K562 (cell line): ENCODE measurements around the gene COA5. TPM values are rescaled to one million over a fixed set of nuclear protein-coding genes. Genes with fewer than 3 reads are reported as not detected.

Source experiments
- ATAC-seq: fragments of 200-7000 bp; cut with Tn5 transposase; 3 replicates; pipeline ENCODE4 v1.9.1; 2020; ENCODE audit warnings: moderate library complexity
- BruUV-seq: library from RNA; stranded (reverse); fragments of 400-500 nt; replicated peaks from 2 replicates; lab custom pipeline; 2021; lab: Mats Ljungman, UMichigan
- CTCF ChIA-PET: fragments of 300-600 bp; formaldehyde crosslinking; extraction: SDS; loops from one replicate; lab custom pipeline; 2021; ENCODE audit warnings: low intra/inter-chr PET ratio; lab: Yijun Ruan, JAX
- POLR2A ChIA-PET: fragments of 300-600, 350-650 bp; sonication (Branson Sonifier 250); formaldehyde crosslinking; extraction: SDS; loops from one replicate; lab custom pipeline; 2021; ENCODE audit warnings: antibody characterized with exemption, inconsistent platforms; lab: Yijun Ruan, JAX
- DNase-seq, 4 experiments: peaks; one replicate each; pipeline versions ENCODE4 v3.0.0 to v3.0.0-alpha.2; 2011 to 2018; ENCODE audit warnings: low spot score in 3 of 4, mixed read lengths in 3 of 4; ENCODE audit errors: extremely low read depth in 1 of 4
- FAIRE-seq: peaks from 2 replicates; lab custom pipeline; 2011; peaks lifted over from hg19 to GRCh38; lab: Jason Lieb, UNC
- H2AFZ ChIP-seq: 2 replicates; pipeline ENCODE4 v1.6.0; 2011; ENCODE audit warnings: low read depth, low read length, control low read depth, inconsistent platforms
- H3K27ac ChIP-seq: fragments of 200-600 bp; 3 replicates; pipeline ENCODE4 v1.8.0; 2011; ENCODE audit warnings: low read depth, mild to moderate bottlenecking, control low read depth, inconsistent platforms, low read length, moderate library complexity, mixed read lengths; ENCODE audit errors: extremely low read depth
- H3K27me3 ChIP-seq, 2 experiments: fragments of 300-600 bp in 1 of 2; 2 replicates in 1 of 2; 3 replicates in 1 of 2; pipeline versions ENCODE4 v1.6.0 to v1.8.0; 2011; ENCODE audit warnings: inconsistent platforms in 2 of 2, low read length in 2 of 2, mild to moderate bottlenecking in 1 of 2, mixed read lengths in 1 of 2, moderate library complexity in 1 of 2; ENCODE audit not compliant: control insufficient read depth in 2 of 2, insufficient read depth in 2 of 2
- H3K36me3 ChIP-seq: fragments of 300-600 bp; 3 replicates; pipeline ENCODE4 v1.8.0; 2011; ENCODE audit warnings: mild to moderate bottlenecking, low read length, inconsistent platforms; ENCODE audit not compliant: control insufficient read depth, insufficient read depth
- H3K4me1 ChIP-seq, 2 experiments: fragments of 200-600 bp in 1 of 2; replicated peaks in 1 of 2; 2 replicates in 1 of 2; 3 replicates in 1 of 2; pipeline versions ENCODE4 v1.5.1 to v1.8.0; 2011; ENCODE audit warnings: inconsistent platforms in 2 of 2, low read length in 2 of 2, mild to moderate bottlenecking in 1 of 2, mixed read lengths in 1 of 2, moderate library complexity in 1 of 2; ENCODE audit not compliant: control insufficient read depth in 2 of 2, insufficient read depth in 2 of 2
- H3K4me2 ChIP-seq: 2 replicates; pipeline ENCODE4 v1.6.1; 2011; ENCODE audit warnings: low read length, control low read depth, inconsistent platforms, mixed read lengths; ENCODE audit not compliant: insufficient read depth
- H3K4me3 ChIP-seq: fragments of 200-600 bp; sonication (generic), shearing (Covaris generic); 2 replicates; pipeline ENCODE4 v1.5.1; 2016; ENCODE audit warnings: control low read depth, inconsistent platforms
- H3K79me2 ChIP-seq: fragments of 200-600 bp; 3 replicates; pipeline ENCODE4 v1.8.0; 2011; ENCODE audit warnings: low read length, inconsistent platforms; ENCODE audit not compliant: control insufficient read depth, insufficient read depth
- H3K9ac ChIP-seq, 2 experiments: 2 replicates each; pipeline versions ENCODE4 v1.6.0 to v1.6.1; 2011; ENCODE audit warnings: low read depth in 2 of 2, low read length in 2 of 2, control low read depth in 1 of 2, inconsistent platforms in 1 of 2, mild to moderate bottlenecking in 1 of 2, mixed read lengths in 1 of 2; ENCODE audit not compliant: insufficient read depth in 1 of 2
- H3K9me1 ChIP-seq: one replicate; pipeline ENCODE4 v1.6.0; 2011; ENCODE audit warnings: inconsistent platforms, mild to moderate bottlenecking, low read length, moderate library complexity; ENCODE audit not compliant: control insufficient read depth, insufficient read depth
- H3K9me3 ChIP-seq: replicated peaks from 2 replicates; pipeline ENCODE4 v1.5.1; 2011; ENCODE audit warnings: low read depth, low read length, inconsistent platforms; ENCODE audit not compliant: control insufficient read depth, insufficient read depth
- H4K20me1 ChIP-seq: replicated peaks from 2 replicates; pipeline ENCODE4 v1.6.1; 2011; ENCODE audit warnings: low read length, inconsistent platforms, mixed read lengths; ENCODE audit not compliant: control insufficient read depth, insufficient read depth
- BRCA1 ChIP-seq, 2 experiments: fragments of 450-650 bp in 1 of 2; sonication (generic) in 1 of 2; formaldehyde crosslinking in 1 of 2; IDR thresholded peaks; 2 replicates each; pipeline versions ENCODE4 v1.5.0 to v1.6.1; 2017 to 2020; ENCODE audit warnings: mild to moderate bottlenecking in 1 of 2, missing genetic modification reagents in 1 of 2
- ELF1 ChIP-seq: fragments of 200-800 bp; sonication (Bioruptor generic); IDR thresholded peaks from 2 replicates; pipeline ENCODE4 v1.6.1; 2016; ENCODE audit warnings: missing genetic modification characterization, missing compliant biosample characterization
- EP400 ChIP-seq: fragments of 450-650 bp; IDR thresholded peaks from 2 replicates; pipeline ENCODE4 v1.6.1; 2017; ENCODE audit warnings: antibody characterized with exemption, mild to moderate bottlenecking, moderate library complexity
- HDAC3 ChIP-seq: fragments of 450-650 bp; IDR thresholded peaks from 2 replicates; pipeline ENCODE4 v1.6.1; 2018; ENCODE audit warnings: borderline replicate concordance, mild to moderate bottlenecking, moderate library complexity; ENCODE audit not compliant: partially characterized antibody
- KLF16 ChIP-seq: IDR thresholded peaks from 2 replicates; pipeline ENCODE4 v1.6.1; 2016; ENCODE audit warnings: antibody characterized with exemption
- TBP ChIP-seq: optimal IDR thresholded peaks from 2 replicates; pipeline ENCODE3; 2011; ENCODE audit warnings: low read depth, low read length, improper control_type of control experiment
- ZNF384 ChIP-seq: IDR thresholded peaks from 2 replicates; pipeline ENCODE4 v1.6.1; 2012; ENCODE audit warnings: low read depth, low read length, improper control_type of control experiment
- ZNF436 ChIP-seq: fragments of 250-450, 450-650 bp; sonication (Bioruptor Pico); formaldehyde crosslinking; IDR thresholded peaks from 2 replicates; pipeline ENCODE4 v1.7.0; 2020; ENCODE audit warnings: mild to moderate bottlenecking
- WGBS: fragments of 100-300 bp; shearing (Covaris generic); methylation state at CpG from one replicate; pipeline ENCODE4 v1.1.6; 2016; ENCODE audit warnings: low coverage, mixed read lengths; ENCODE audit not compliant: insufficient coverage; ENCODE audit errors: missing lambda C conversion rate; 5-methylcytosine and 5-hydroxymethylcytosine counted together
- in situ Hi-C: fragments of 300-500 bp; cut with MboI; formaldehyde crosslinking; loops from 4 replicates; pipeline ENCODE4 v1.15.0; 2018; ENCODE audit warnings: inconsistent platforms, mixed read lengths
- intact Hi-C: fragments of 100-400 bp; cut with micrococcal nuclease; formaldehyde crosslinking; loops from 2 replicates; pipeline ENCODE4 v1.14.2; 2022
- polyA plus RNA-seq, 8 experiments: library from polyadenylated mRNA; depleted of rRNA in 4 of 8; stranded (reverse) in 5 of 8; unstranded in 3 of 8; fragments of >200 nt; fragmentation: Nextera tagmentation in 2 of 8; fragmentation: Illumina TruSeq in 1 of 8; extraction: Ambion mirVana in 2 of 8; extraction: Trizol in 1 of 8; gene quantifications; 2 replicates each; pipeline versions ENCODE4 v1.2.1 to v1.2.3, GENCODE V29; 2011 to 2014; ENCODE audit warnings: inconsistent platforms in 1 of 8, missing spikeins in 1 of 8
- total RNA-seq, 7 experiments: library from RNA; depleted of rRNA in 6 of 7; stranded (reverse); fragments of >200 nt in 6 of 7; fragmentation: Illumina TruSeq in 2 of 7; extraction: Trizol in 2 of 7; gene quantifications; 2 replicates each; pipeline versions ENCODE4 v1.2.1 to v1.2.3, GENCODE V29; 2011 to 2021; ENCODE audit warnings: low replicate concordance in 1 of 7
- TF ChIP-seq, protein P1 (sequence below): fragments of 450-650 bp; IDR thresholded peaks from 2 replicates; pipeline ENCODE4 v1.6.1; 2014; ENCODE audit warnings: low read depth, mild to moderate bottlenecking, moderate library complexity, borderline replicate concordance
- TF ChIP-seq, protein P2 (sequence below): sonication (generic); formaldehyde crosslinking; IDR thresholded peaks from 2 replicates; pipeline ENCODE4 v1.8.0; 2023; ENCODE audit warnings: missing genetic modification reagents, mild to moderate bottlenecking, borderline replicate concordance
- TF ChIP-seq, protein P3 (sequence below): fragments of 250-450 bp; sonication (Bioruptor Pico); IDR thresholded peaks from 2 replicates; pipeline ENCODE4 v1.4.0; 2020; ENCODE audit warnings: borderline replicate concordance
- TF ChIP-seq, protein P4 (sequence below): fragments of 450-650 bp; formaldehyde crosslinking; IDR thresholded peaks from 2 replicates; pipeline ENCODE4 v1.4.0; 2020; ENCODE audit warnings: mild to moderate bottlenecking, mixed read lengths

The COA5 gene
- total and polyA plus RNA-seq, 9 of the 15 experiments (the other 6 are each of a cell fraction or from before 2014, with no cell fraction given), result 17.9 to 77.6 (median 33.4) TPM

DNA sequence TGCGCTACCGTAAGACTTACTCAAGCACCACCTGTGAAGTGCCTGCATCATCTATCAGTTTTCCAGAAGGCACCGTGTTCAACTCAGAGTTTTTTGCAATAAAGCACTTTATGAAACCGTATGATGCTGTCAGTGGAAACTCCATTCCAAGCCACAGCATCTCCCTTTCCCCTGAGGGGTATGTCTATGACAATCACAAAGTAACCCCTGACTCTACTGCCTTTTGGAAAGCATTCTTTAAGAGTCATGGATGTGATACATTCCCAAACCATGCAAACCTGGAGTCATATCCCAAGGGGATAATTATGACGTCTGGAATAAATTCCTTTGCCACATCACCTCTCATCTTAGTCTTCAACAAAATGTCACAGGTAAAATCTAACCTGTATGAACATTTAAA lies 39.3 kb upstream of the COA5 start:
- Histone ChIP-seq H3K9me3 (no peaks in the 10 kb centered on the region), H3K4me1 (no peaks in the 10 kb centered on the region), H3K79me2 (no peaks in the 10 kb centered on the region), H3K4me3 (no peak overlapping the region), H2AFZ (no peak overlapping the region), H3K27ac (no peak overlapping the region), H3K36me3 (no peaks in the 10 kb centered on the region), H3K9me1 (no peaks in the 10 kb centered on the region), H3K4me2 (no peak overlapping the region), H3K9ac (no peak overlapping the region), H3K27me3 (peaks cover 4 to 5% of the 10 kb centered on the region in 2 experiments; a peak in 3 of 5 replicates), H4K20me1 (no peaks in the 10 kb centered on the region)
- no peak for ATAC-seq
- FAIRE-seq, result no peak
- ChIA-PET POLR2A (no interaction called here), CTCF (interaction anchor here (0.6 kb wide), 1 partner anchor 275 kb away, joined by 6 read pairs; no protein-coding TSS in a partner anchor)
- WGBS, result 43% methylated on average over 5 of the region's 5 CpGs
- intact Hi-C loops (loop anchor here (2.0 kb wide), 1 partner anchor 419 kb away; no protein-coding TSS in a partner anchor), in situ Hi-C loops (no loop called here)
- no peak for DNase-seq
- BruUV-seq, result no TSS peak
- TF ChIP-seq, protein P1, sequence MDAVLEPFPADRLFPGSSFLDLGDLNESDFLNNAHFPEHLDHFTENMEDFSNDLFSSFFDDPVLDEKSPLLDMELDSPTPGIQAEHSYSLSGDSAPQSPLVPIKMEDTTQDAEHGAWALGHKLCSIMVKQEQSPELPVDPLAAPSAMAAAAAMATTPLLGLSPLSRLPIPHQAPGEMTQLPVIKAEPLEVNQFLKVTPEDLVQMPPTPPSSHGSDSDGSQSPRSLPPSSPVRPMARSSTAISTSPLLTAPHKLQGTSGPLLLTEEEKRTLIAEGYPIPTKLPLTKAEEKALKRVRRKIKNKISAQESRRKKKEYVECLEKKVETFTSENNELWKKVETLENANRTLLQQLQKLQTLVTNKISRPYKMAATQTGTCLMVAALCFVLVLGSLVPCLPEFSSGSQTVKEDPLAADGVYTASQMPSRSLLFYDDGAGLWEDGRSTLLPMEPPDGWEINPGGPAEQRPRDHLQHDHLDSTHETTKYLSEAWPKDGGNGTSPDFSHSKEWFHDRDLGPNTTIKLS, result no peak
- TF ChIP-seq, protein P2, sequence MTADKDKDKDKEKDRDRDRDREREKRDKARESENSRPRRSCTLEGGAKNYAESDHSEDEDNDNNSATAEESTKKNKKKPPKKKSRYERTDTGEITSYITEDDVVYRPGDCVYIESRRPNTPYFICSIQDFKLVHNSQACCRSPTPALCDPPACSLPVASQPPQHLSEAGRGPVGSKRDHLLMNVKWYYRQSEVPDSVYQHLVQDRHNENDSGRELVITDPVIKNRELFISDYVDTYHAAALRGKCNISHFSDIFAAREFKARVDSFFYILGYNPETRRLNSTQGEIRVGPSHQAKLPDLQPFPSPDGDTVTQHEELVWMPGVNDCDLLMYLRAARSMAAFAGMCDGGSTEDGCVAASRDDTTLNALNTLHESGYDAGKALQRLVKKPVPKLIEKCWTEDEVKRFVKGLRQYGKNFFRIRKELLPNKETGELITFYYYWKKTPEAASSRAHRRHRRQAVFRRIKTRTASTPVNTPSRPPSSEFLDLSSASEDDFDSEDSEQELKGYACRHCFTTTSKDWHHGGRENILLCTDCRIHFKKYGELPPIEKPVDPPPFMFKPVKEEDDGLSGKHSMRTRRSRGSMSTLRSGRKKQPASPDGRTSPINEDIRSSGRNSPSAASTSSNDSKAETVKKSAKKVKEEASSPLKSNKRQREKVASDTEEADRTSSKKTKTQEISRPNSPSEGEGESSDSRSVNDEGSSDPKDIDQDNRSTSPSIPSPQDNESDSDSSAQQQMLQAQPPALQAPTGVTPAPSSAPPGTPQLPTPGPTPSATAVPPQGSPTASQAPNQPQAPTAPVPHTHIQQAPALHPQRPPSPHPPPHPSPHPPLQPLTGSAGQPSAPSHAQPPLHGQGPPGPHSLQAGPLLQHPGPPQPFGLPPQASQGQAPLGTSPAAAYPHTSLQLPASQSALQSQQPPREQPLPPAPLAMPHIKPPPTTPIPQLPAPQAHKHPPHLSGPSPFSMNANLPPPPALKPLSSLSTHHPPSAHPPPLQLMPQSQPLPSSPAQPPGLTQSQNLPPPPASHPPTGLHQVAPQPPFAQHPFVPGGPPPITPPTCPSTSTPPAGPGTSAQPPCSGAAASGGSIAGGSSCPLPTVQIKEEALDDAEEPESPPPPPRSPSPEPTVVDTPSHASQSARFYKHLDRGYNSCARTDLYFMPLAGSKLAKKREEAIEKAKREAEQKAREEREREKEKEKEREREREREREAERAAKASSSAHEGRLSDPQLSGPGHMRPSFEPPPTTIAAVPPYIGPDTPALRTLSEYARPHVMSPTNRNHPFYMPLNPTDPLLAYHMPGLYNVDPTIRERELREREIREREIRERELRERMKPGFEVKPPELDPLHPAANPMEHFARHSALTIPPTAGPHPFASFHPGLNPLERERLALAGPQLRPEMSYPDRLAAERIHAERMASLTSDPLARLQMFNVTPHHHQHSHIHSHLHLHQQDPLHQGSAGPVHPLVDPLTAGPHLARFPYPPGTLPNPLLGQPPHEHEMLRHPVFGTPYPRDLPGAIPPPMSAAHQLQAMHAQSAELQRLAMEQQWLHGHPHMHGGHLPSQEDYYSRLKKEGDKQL (CRISPR knock-in tag), result no peak
- no peak for TF ChIP-seq HDAC3
- TF ChIP-seq KLF16, result no peak
- no peak for TF ChIP-seq ZNF436 (CRISPR knock-in tag)
- TF ChIP-seq, protein P3, sequence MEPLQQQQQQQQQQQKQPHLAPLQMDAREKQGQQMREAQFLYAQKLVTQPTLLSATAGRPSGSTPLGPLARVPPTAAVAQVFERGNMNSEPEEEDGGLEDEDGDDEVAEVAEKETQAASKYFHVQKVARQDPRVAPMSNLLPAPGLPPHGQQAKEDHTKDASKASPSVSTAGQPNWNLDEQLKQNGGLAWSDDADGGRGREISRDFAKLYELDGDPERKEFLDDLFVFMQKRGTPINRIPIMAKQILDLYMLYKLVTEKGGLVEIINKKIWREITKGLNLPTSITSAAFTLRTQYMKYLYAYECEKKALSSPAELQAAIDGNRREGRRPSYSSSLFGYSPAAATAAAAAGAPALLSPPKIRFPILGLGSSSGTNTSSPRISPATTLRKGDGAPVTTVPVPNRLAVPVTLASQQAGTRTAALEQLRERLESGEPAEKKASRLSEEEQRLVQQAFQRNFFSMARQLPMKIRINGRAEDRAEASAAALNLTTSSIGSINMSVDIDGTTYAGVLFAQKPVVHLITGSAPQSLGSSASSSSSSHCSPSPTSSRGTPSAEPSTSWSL (CRISPR knock-in tag), result no peak
- TF ChIP-seq BRCA1 (IDR thresholded peaks at IDR 0.05), result no peak
- no peak for TF ChIP-seq BRCA1 (CRISPR knock-in tag; IDR thresholded peaks at IDR 0.05)
- no peak for TF ChIP-seq TBP
- TF ChIP-seq, protein P4, sequence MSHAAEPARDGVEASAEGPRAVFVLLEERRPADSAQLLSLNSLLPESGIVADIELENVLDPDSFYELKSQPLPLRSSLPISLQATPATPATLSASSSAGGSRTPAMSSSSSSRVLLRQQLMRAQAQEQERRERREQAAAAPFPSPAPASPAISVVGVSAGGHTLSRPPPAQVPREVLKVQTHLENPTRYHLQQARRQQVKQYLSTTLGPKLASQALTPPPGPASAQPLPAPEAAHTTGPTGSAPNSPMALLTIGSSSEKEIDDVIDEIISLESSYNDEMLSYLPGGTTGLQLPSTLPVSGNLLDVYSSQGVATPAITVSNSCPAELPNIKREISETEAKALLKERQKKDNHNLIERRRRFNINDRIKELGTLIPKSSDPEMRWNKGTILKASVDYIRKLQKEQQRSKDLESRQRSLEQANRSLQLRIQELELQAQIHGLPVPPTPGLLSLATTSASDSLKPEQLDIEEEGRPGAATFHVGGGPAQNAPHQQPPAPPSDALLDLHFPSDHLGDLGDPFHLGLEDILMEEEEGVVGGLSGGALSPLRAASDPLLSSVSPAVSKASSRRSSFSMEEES, result no peak
- TF ChIP-seq ZNF384, result no peak
- no peak for TF ChIP-seq ELF1
- TF ChIP-seq EP400, result no peak
